NCI-H1105 treated with DMSO at 0.1 percent for 48 hours (cell line): Measurements from ENCODE around the gene NEMP2.

ENCODE experiments used
- DNase-seq: peaks from one replicate; lab custom pipeline; 2025; lab: John Stamatoyannopoulos, UW

NEMP2 gene, protein sequence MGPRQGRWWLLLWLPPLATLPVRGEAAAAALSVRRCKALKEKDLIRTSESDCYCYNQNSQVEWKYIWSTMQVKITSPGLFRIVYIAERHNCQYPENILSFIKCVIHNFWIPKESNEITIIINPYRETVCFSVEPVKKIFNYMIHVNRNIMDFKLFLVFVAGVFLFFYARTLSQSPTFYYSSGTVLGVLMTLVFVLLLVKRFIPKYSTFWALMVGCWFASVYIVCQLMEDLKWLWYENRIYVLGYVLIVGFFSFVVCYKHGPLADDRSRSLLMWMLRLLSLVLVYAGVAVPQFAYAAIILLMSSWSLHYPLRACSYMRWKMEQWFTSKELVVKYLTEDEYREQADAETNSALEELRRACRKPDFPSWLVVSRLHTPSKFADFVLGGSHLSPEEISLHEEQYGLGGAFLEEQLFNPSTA

DNA sequence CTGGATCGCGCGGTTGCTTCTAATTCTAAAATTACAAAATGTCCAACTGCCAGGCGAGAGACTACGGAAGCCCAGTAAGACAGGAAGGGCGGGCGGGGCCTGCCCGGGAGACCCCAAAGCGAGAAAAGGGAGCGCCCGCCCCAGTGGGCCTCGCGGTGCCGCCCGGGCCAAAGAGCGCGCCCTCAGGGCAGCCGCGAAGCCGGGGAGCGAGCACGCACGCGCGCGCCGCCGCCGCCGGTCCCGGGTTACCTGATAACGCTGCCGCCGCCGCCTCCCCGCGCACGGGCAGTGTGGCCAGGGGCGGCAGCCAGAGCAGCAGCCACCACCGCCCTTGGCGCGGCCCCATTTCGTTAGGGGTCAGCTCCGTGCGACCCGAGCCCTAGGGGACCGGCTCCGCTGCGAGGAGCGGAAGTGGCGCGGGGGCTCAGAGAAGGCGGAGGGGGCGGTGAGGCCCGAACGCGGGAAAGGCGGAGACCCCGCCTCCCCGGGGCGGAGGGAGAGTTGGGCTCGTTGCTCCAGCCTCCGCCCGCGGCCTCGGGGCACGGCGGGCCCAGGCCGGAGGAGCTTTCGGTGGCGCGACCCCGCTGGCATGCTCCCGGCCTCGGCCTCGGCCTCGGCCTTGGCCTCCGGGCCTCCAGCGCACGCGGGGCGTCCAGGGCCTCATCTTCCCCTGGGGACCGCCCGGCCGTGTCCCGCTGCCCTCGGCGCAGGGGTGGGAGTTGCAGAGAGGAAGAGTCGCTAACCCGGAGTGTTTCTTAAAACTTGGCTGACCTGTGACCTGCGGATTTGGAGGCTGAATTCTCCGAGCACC is at the start of gene NEMP2:
NEMP2 (minus strand) TSS at position 413 of the 811 bp plus-strand sequence; CDS start at position 346, 67 bp downstream.
- DNase-seq, result peak; percentile 73

GRCh38 chr2:190583507-190584337 is 49.2 kb upstream of the NEMP2 start:
- DNase-seq, result peak; percentile 46

DNA sequence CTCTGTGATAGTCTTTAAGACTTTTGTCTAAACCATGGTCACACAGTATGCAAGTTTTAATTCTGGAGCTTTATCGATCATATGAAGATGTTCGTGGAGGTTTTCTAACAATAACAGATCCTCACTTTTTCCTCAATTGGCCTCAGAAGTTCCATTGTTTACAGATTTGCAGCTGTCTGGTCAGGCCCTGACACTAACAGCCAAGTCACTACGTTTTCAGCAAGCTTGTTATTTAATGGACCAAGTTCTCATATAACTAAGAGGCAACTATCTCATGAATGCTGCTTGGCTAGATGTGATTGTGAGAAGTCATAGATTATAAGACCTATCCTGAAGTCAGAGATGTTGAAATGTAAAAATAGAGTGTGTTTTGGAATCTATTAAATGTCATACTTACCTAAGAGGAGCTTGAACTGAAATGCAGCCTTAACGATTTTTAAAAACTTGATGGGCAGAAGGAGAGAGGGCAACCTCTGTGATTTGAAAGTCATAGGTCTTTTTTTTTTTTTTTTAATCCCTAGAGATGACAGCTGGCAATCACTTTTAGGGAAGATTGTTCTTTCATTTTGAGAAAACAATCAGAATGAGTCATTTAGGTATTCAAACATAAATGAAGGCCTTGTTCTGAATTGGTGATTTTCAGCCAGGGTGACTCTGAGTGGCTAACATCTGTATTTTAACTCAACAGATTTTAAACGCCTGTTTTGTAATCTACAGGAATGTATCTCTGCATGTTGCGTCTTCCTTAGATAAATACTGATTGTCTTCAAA is 48.4 kb upstream of the NEMP2 start:
- DNase-seq, result no peak

DNA sequence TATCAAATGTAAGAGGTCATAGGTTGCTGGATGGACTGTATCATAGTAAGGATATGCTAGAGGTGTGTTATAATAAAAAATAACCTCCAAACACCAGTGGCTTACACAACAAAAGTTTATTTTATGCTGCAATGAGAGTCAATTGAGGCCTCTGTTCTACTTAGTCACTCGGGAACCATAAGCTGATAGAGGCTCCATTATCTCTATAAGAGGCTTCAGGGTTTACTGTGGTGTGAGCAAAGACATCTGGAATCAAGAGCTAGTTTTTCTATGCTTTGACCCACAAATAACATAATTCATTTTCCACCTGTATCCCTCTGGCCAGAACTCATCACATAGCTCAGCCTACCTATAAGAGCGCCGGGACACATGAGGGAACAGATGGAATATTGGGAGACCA is 47.5 kb upstream of the NEMP2 start:
- DNase-seq, result no peak

DNA sequence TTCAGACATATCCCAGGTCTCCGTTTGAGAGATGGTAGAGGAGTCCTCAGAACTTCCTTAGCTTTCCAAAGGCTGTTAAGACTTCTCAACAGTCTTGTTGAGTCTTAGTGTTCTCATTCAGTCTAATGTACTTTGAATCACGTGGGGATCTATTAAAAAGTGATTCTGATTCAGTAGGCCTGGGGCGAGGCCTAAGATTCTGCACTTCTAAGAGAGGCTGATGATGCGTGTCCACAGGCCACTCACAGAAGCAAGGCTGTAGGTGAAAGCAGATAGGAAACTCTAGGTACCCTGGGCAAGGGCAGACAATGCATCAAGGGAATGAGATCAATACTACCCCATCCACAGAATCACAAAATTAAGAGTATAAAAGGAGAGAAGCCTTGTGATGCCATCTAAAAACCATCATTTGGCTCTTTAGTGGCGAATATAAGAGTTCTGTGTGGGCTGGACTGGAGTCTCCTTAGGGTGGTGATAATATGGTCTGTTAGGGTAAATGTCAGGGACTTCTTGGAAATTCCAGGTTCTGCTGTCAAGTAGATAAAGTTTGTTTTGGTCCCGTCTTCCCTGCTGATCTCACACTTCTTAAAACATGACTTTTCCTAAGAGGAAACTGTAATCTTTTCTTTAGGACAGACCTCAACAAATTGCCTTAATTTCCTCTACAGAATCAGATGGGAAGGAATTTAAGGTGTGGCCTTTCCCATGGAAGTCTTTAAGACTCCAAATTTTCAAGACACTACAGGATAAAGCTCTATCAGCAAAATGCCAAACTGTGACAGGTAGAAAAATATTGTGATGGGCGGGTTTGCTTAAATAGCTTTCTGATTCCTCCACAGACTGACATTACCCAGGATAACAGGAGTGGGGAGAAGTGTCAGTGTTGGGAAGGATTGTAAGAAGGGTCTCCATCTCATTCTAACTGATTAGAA is 45.7 kb upstream of the NEMP2 start:
- no peak for DNase-seq

GRCh38 chr2:190579058-190579410 is 44.5 kb upstream of the NEMP2 start:
- no peak for DNase-seq

DNA sequence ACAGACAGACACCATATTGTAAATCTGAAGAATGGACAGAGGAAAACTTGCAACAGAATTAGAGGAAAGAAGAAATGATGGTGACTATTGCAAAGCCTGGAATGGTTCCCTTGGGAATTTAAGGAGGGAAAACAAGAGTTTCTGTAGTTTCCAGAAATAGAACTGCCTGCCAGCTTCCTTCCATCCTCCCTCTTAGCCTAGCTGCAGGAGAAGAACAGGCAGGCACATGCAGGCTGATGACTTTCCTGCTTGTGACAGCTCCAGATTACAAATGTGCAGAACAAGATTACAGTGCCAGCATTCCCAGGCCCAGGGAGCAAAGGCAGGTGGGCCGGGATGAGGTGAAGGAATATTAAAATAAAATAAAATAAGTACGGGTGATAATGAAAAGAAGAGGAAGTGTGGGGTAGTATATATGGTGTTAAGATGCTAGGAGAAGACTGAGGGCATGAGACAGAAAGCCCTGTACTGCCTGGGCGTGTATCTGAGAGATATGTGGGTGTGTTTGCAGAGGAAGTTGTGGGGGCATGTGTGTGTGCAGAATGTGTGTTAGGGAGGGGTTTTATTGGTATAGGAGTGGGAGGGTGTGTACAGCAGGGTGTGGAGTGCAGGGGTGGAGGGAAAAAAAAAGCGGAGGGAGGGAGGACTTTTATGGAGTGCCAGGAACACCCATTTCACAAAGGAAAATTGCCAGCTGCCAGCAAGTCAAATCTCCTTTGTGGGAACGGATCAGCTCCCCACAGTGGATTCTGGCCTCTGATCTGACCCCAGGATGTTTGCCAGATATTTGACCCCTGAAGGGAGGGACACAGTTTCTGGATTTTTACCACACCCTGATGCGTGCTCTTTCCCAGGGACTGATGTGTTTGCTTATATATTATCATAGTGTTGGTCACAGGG is 43.9 kb upstream of the NEMP2 start:
- DNase-seq, result peak; percentile 30

GRCh38 chr2:190576573-190576972 is 42.1 kb upstream of the NEMP2 start:
- DNase-seq, result no peak

- DNase-seq, result no peak
Observed at GRCh38 chr2:190575263-190575662, 40.7 kb upstream of the NEMP2 start.

DNA sequence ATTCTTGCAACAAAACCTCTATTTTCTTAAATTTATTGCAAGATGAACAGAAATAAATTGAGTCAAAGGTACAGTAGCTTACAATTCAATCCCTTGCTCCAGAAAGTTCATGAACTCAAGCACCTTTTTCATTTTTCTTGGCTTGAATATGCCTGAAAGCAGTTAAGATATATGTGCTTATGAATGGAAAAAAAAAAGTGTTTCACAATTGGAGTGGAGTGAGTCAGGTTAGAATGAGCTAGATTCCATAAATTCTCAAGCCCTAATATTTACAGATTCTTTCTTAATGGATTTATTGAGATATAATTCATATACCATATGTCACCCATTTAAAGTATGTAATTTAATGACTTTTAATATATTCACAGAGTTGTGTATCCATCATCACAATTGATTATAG is 39.6 kb upstream of the NEMP2 start:
- DNase-seq, result no peak

DNA sequence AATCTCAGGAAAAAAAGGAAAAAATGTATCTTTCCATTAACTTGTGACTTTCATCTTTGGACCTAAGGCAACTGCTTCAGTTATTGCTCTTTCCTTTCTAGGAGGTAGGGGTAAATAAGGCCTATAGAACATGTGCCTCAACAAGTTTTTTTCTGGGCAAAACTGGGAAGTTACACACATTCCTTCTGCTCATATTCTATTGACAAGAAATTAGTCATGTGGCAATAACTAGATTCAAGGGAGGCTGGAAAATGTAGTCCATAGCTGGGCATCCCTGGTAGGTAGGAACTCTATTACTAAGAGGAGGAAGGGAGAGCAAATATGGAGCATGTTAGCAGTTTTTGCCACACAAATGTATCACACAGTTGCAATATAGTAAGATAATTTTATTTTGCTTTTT is 37.7 kb upstream of the NEMP2 start:
- no peak for DNase-seq

GRCh38 chr2:190571686-190572085 is 37.2 kb upstream of the NEMP2 start:
- DNase-seq, result no peak

- DNase-seq, result no peak
Observed at GRCh38 chr2:190570871-190571270, 36.3 kb upstream of the NEMP2 start.

DNA sequence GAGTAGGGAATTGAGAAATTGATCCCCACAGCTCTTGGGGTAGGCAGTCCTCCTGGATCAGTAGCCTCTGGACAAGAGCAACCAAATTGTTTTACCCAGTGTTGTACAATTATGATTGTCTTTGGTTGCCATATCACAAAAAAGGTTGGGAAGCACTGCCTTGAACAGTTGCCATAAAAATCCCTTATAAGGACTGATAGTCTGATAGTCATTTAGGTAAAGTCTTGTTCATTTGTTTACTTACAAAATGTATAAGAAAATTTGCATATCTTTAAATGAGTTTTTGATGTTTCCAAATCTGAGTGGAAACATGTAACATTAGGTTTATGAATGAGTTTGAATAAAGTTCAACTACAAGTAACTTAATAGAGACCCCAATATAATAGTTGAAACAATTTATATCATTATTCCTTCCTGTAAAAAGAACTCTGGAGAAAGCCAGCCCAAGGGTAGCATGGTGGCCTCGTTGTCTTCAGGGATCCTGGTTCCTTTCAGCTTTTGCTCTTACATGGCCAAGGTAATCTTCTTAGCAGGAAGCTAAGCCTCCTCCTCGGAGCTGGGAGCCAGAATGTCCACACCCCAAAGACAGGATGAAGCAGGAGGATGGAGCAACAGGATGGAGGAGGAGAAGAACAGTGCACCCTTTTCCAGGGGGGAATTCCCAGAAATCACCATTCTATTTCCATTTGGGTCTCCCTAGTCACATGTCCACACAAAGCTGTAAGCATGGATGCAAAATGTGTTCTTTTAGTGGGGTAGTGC is 35.7 kb upstream of the NEMP2 start:
- DNase-seq, result no peak

DNA sequence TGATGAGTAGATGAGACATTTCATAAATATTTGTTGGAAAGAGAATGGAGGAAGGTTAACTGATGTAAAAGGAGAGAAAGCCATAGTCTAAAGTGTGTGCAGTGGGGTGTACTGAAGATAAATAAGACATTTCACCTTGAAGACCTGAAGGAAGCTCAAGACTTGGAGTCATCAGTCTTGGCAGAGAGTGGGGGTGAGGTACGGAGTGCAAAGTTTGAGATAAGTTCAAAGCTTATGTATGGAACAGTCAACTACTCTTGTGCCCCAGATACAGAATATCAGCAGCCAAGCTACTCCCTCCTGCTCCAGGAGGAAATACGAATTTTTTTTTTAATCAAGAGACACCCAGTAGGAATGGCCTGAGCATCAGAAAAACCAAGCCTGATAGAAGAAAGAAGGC is 30.3 kb upstream of the NEMP2 start:
- DNase-seq, result no peak

DNA sequence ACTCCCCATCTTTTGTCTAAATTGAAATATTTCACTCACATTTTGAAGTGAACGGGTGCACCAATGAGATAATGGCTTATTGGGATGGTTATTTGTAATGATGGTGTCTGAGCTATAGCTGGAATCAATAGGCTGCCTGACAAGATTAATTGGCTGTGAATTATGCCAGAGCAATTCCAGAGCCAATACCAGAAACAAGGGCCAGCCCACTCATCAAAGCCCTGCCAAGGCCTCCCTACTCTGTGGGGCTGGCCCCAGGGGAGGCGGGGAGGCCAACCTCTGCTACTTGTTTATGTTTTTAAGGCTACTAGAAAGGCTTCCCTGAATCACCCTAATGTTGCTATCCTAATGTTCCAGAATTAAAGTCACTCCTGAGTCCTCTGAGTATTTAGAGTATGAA is 29.1 kb upstream of the NEMP2 start:
- no peak for DNase-seq

- DNase-seq, result no peak
Observed at GRCh38 chr2:190563109-190563508, 28.6 kb upstream of the NEMP2 start.

GRCh38 chr2:190562121-190562520 is 27.6 kb upstream of the NEMP2 start:
- DNase-seq, result no peak

- no peak for DNase-seq
Observed at GRCh38 chr2:190561094-190561493, 26.6 kb upstream of the NEMP2 start.
